Brain microvascular endothelial cell (primary cell): ENCODE measurements around the gene CSNK1G3.
A peak's percentile ranks its signal among the peaks of the same experiment; 100 is the strongest.

Experiments
- DNase-seq: peaks from one replicate; pipeline ENCODE4 v3.0.0-alpha.2; 2020
- H3K27ac ChIP-seq: fragments of 250-450 bp; sonication (Bioruptor Pico); 2 replicates; pipeline ENCODE4 v1.5.1; 2020; ENCODE audit warnings: mild to moderate bottlenecking, moderate library complexity
- H3K27me3 ChIP-seq: fragments of 250-450 bp; sonication (Bioruptor Pico); replicated peaks from 2 replicates; pipeline ENCODE4 v1.5.1; 2020; ENCODE audit warnings: mild to moderate bottlenecking
- H3K36me3 ChIP-seq: fragments of 250-450 bp; sonication (Bioruptor Pico); replicated peaks from 2 replicates; pipeline ENCODE4 v1.5.1; 2020; ENCODE audit warnings: mild to moderate bottlenecking
- H3K4me3 ChIP-seq: 2 replicates; pipeline ENCODE4 v1.5.1; 2011; ENCODE audit warnings: low read depth, mild to moderate bottlenecking, control low read depth, low read length, moderate library complexity
- in situ Hi-C: cut with HindIII; loops from 2 replicates; pipeline ENCODE4 v1.10.0; 2017; ENCODE audit warnings: low sequenced_read_pairs, low pct_ligation_motif_present
- TF ChIP-seq, protein P1 (sequence below): IDR thresholded peaks from 2 replicates; pipeline ENCODE4 v1.5.1; 2011; ENCODE audit warnings: low read depth, mild to moderate bottlenecking, moderate library complexity, low read length, control low read depth, inconsistent platforms; ENCODE audit errors: missing control alignments

CSNK1G3 gene

DNA sequence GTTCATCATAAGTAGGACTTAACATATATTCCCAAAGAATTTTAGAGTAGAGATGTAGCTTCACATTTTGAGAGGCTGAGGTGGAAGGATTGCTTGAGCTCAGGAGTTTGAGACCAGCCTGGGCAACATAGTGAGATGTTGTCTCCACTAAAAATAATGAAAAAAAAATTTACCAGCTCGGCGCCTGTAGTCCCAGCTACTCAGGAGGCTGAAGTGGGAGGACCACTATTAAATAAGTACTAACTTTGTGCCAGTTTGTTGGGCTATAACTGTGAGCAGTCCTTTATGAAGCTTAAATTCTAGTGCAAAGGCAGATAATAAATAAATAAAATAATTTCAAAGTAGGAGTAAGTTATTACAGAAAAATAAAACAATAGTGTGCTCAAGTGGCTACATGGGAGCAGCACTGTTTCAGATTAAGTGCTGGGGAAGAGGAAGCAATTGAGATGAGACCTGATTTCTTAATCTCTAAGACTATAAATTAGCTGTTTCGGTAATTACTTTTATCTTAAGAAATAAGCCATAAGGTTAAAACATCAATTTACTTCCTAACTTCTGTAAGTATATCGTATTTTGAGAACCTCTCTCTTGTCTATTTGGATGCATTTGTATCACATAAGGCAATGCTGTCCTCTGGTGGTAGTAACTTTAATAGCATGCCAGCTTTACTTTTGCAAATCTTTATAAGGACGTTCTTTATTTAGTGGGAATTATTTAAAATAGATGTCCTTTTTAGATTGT is 98.9 kb downstream of the CSNK1G3 start:
- no peak overlapping the region for H3K27ac ChIP-seq
- in situ Hi-C loops: no loop called here
- peaks cover 6% of the 10 kb centered on the region for H3K36me3 ChIP-seq
- TF ChIP-seq, protein P1, sequence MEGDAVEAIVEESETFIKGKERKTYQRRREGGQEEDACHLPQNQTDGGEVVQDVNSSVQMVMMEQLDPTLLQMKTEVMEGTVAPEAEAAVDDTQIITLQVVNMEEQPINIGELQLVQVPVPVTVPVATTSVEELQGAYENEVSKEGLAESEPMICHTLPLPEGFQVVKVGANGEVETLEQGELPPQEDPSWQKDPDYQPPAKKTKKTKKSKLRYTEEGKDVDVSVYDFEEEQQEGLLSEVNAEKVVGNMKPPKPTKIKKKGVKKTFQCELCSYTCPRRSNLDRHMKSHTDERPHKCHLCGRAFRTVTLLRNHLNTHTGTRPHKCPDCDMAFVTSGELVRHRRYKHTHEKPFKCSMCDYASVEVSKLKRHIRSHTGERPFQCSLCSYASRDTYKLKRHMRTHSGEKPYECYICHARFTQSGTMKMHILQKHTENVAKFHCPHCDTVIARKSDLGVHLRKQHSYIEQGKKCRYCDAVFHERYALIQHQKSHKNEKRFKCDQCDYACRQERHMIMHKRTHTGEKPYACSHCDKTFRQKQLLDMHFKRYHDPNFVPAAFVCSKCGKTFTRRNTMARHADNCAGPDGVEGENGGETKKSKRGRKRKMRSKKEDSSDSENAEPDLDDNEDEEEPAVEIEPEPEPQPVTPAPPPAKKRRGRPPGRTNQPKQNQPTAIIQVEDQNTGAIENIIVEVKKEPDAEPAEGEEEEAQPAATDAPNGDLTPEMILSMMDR: peak; percentile 69
- H3K4me3 ChIP-seq: no peak overlapping the region
- peak; percentile 60 for DNase-seq
- no peaks in the 10 kb centered on the region for H3K27me3 ChIP-seq

DNA sequence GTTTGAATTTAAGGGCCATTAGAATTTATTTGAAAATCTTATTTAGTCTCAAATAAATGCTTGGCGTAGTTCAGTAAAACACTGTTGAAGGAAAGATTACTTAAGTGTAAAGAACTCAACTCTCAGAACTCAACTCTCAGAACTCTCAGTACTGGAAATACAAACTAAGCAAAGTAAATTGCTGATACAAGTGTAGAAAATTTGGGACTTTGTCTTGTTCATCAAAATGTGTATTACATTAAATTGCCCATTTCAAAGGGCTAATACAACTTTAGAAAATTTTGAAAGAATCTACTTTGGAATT is 99.4 kb downstream of the CSNK1G3 start:
- TF ChIP-seq, protein P1: no peak
- in situ Hi-C loops: no loop called here
- H3K27ac ChIP-seq: no peak overlapping the region

DNA sequence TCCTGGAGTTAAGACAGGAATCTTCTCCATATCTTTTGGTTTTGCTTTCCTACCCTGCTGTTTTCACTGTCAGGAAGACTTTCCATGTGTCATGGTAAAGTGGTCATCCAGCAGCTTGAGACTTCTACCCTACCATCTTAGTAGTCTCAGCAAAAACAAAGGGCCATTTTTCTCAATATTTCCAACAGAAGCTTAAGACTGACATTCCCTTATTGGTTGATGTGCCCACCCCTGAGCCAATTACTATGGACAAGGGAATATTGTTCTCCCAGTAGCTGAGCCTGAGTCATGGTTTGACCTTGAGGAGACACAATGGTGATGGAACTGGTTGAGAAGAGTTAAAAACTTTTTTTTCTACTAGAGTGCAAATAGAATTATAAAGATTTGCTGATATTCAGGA is 105.6 kb downstream of the CSNK1G3 start:
- no peaks in the 10 kb centered on the region for H3K27me3 ChIP-seq
- no peak overlapping the region for H3K27ac ChIP-seq
- no peak overlapping the region for H3K4me3 ChIP-seq
- in situ Hi-C loops: no loop called here
- H3K36me3 ChIP-seq: peaks cover 6% of the 10 kb centered on the region
- TF ChIP-seq, protein P1: no peak
- DNase-seq: no peak

More for the DNA sequence above, 99.4 kb downstream of the CSNK1G3 start:
- Histone ChIP-seq H3K4me3 (no peak overlapping the region), H3K27me3 (no peaks in the 10 kb centered on the region), H3K36me3 (peaks cover 6% of the 10 kb centered on the region)
- no peak for DNase-seq

DNA sequence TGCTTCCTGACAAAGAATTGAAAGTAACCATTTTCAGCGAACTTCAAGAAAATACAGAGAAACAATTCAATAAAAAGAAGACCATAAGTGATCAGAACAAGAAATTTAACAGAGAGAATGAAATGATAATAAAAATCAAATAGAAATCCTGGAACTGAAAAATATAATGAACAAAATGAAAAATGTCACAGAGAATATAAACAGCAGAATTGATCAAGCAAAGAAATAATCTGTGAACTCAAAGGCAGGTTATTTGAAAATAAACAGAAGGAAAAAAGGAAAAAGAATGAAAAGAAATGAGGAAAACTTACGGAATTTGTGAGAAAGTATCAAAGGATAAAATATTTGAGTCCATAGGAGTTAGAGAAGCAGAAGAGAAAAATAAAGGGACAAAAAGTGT is 114.1 kb downstream of the CSNK1G3 start:
- Histone ChIP-seq H3K27ac (no peak overlapping the region), H3K27me3 (no peaks in the 10 kb centered on the region), H3K4me3 (no peak overlapping the region), H3K36me3 (no peaks in the 10 kb centered on the region)
- no peak for DNase-seq
- in situ Hi-C loops: no loop called here
- TF ChIP-seq, protein P1: no peak

DNA sequence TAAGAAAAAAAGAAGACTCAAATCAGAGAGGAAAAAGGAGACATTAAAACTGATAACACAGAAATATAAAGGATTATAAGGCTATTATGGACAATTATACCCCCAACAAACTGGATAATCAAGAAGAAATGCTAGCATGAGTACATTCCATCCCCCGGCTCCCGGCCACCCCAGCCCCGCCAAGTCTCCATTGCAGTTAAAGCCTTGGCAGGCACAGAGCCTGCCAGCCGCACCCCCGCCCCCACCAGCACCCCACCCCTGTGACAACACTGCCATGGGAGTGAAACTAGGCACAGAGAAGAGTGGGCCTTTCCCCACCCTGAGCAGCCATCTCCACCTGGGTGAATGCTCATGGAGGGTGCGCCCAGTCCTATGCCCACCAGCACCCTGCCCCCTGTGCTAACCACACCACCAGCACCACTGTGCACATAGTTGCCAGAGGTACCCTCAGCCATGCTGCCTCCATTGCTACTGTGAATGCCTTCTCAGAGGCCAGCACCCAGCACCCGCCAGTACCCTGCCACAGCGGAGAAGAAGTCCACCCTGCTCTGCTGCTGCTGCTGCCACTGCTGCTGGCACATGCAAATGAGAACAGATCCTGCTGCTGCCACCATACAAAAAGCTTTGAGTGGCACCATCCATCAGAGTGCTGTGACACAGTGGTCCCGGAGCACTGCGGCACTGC is 117.0 kb downstream of the CSNK1G3 start:
- in situ Hi-C loops: no loop called here

More for the DNA sequence above, 117.0 kb downstream of the CSNK1G3 start:
- H3K4me3 ChIP-seq: no peak overlapping the region
- DNase-seq: no peak
- TF ChIP-seq, protein P1: no peak
- H3K36me3 ChIP-seq: no peaks in the 10 kb centered on the region
- no peak overlapping the region for H3K27ac ChIP-seq
- H3K27me3 ChIP-seq: no peaks in the 10 kb centered on the region
